HG03064 (cell line): Measurements from ENCODE around the gene CHD1.
"Not testable (repeated sequence)": the region's sequence is repeated elsewhere in the genome, so short reads cannot be mapped to it uniquely, and the experiment has no call there.

Experiments used
- ATAC-seq: cut with Tn5 transposase; IDR thresholded peaks from one replicate; pipeline ENCODE4 v1.9.1; 2021; ENCODE audit warnings: low read depth; ENCODE audit not compliant: unreplicated experiment

The CHD1 gene

DNA sequence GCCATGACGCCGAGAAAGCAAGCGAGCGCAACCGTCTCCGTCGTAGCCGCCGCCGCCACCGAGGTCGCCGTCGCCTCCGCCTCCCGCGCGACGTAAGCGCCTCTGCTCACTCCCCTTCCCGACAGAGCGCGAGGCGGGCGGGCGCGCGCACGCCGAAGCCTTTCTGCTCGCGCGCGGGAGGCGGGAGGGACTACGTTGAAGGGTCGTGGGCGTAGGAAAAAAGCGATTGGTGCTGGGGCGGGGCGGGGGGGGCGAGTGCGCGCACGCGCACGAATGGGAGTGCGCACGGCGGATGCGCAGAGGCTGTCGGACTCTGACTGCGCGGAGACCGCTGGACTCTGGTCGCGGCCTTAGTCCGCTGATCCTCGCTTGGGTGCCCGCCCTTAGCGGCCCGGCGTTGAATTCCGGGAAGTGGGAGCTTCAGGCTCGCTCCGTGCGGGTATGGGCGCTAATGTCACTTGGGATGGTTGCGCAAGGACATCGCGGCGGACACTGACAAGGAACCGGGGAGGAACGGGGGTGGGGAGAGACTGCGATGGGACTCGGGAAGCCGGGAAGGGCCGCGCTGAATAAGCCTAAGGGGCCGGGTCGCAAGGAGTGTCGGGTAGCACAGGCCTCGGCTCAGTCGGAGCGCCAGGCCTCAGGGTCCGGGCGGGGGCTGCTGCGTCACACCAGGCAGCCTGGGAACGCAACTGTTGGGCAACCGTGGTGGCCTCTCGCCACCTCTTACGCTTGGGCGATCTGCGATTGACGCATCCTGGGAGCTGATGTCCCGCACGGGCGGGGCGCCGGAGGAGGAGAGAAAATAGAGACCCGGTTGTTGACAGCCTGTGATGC, at the start of gene CHD1:
Gene CHD1 (minus strand): TSS at position 135 of the 837 bp plus-strand sequence. CDS start 2,621 bp downstream, outside the sequence.
- peak; percentile 58 for ATAC-seq

GRCh38 chr5:98978528-98978927, 49.7 kb upstream of the CHD1 start:
- no peak for ATAC-seq

- ATAC-seq, result no peak
Measured at GRCh38 chr5:98977723-98978122, 48.9 kb upstream of the CHD1 start.

- ATAC-seq, result peak; percentile 88
Measured at GRCh38 chr5:98975682-98976407, 47.0 kb upstream of the CHD1 start.

DNA sequence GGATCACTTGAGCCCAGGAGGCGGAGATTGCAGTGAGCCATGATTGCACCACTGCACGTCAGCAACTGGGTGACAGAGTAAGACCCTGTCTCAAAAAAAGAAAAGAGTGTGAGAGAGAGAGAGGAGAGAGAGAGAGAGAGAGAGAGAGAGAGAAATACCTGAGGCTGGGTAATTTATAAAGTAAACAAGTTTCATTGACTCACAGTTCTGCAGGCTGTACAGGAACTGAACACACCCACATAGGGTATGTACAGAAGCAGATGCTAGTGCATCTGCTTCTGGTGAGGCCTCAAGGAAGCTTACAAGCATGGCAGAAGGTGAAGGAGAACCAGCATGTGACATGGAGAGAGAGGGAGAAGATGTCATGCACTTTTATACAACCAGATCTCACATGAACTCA, 46.4 kb upstream of the CHD1 start:
- ATAC-seq, result no peak

DNA sequence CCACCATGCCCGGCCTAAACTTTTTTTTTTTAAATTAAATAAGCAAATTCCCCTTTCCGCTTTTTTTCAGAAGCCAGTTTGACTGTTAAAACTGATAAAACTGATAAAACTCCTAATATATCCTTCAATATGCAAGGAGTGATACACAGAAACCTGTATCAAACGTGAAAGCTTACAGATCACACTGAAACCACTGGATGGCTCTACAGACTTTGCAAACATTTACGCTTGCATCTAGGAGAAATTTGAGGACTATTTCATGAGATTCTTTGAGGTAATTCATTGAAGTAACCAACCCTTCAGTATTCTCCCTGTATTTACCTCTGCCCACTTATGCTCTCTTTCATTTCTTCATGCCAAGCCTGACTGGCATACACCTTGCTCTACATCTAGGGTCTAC, 40.6 kb upstream of the CHD1 start:
- ATAC-seq, result no peak

- no peak for ATAC-seq
Measured at GRCh38 chr5:98968056-98968564, 39.3 kb upstream of the CHD1 start.

GRCh38 chr5:98965226-98965625, 36.4 kb upstream of the CHD1 start:
- no peak for ATAC-seq

DNA sequence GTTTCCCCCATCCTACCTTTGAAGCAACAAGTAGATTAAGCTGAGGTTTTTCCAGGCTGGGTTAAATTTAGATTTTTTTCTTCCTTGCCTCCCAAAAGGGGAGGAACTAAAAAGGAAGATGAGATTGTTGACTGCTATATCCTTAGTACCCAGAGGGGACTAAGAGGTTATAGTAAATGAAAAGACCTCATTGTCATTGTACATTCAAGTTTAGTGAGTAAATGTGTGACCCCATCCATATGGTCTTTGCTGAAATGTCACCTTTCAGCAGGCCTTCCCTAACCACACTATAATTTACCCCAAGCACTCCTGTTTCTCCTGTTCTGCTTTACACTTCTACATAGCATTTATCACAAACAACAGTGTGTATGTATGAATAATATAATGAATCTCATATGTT, 35.8 kb upstream of the CHD1 start:
- no peak for ATAC-seq

DNA sequence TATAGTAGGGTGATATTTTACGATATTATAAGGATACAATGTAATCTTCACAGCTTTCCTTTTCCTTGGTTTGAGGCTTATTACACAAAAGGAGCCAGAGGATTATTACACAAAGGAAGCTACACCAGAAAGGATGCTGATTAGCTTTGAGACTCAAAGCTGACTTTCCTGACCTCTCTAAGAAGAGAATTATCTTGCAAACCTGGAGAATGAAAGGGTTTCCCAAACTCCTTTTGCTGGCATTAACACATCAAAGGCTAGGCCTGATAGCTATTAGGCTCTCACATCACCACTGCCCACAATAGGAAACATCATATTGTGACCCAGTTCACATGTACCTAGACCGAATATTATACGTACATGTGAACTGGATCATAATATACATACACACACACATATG, 34.2 kb upstream of the CHD1 start:
- ATAC-seq, result no peak

DNA sequence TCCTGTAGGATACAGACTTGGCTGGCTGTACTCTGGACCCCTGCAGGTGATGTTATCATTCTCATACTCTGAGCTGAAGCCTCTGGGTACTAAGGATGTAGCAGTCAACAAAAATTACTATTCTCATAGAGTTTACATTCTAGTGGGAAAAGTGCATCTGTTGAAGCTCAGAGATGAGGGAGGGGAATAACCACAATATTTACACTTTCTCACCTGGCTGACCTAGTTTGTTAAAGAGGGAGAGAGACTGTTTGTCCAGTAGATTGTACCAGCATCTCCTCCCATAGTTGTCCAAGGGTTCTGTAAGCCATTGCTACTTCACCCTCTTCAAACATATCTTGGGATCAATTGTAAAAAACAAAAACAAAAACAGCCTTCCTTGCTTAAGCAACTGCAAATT, 33.8 kb upstream of the CHD1 start:
- no peak for ATAC-seq

DNA sequence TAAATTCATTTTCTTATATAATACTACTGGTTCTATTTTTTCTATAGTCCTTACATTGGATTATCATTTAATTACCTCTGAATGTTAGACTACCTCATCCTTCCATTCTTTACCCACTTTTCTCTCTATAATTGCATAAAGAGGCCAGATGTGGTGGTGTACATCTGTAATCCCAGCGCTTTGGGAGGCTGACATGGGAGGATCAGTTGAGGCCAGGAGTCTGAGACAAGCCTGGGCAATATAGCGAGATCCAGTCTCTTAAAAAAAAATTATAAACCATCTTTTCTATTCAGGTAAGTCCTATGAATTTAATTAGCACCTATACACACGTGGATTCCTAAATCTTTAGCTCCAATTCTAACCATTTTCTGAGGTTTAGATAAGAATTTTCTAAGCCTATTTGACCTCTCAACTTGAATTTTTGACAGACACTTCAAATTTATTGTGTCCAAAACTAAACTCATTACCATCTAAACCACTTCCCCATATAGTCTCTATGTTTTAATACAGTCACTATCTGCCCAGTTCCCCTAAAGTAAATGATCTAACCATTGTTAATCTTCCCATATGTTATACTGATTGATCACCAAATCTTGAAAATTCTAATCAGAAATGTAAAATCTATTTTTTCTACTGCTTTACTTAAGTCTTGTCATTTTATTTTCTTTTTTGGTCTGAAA, 33.0 kb upstream of the CHD1 start:
- no peak for ATAC-seq

- no peak for ATAC-seq
Measured at GRCh38 chr5:98957307-98957706, 28.5 kb upstream of the CHD1 start.

- ATAC-seq, result not testable (repeated sequence)
Measured at GRCh38 chr5:98955888-98956287, 27.1 kb upstream of the CHD1 start.

- not testable (repeated sequence) for ATAC-seq
Measured at GRCh38 chr5:98955471-98955870, 26.7 kb upstream of the CHD1 start.

GRCh38 chr5:98954392-98955028, 25.7 kb upstream of the CHD1 start:
- ATAC-seq, result no peak

GRCh38 chr5:98942847-98943246, 14.0 kb upstream of the CHD1 start:
- ATAC-seq, result no peak

DNA sequence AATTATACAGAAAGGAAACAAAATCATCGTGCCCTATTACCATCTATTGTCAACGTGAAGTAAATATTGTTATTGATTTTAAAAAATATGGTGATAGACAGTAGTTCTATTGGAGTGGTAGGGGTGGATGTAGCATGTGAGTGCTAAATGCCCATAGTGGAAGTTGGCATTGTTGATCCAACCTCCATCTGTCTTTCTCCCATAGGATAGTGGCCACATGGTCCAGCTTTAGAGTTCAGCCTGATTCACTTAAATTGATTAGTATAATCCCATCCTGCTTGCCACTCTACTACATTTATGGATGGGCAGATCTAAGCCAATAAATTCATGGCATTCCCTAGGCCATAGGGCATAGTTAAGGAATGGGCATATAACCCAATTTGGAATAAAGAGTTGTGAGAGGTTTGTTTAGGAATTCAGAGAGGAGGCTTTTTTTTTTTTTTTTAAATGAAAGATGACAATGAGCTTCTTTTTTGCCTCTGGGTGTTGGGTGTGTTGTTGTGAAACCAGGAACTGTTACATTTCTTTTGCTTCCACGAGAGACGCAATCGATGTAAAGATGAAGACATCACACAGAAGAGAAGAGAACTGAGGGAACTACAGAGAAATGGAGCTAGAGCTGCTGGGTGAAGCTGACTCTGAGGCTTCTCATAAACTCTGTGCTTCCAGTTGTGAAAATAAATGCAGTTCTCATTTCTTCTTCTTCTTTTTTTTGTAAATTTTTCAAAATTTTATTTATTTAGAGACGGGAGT, 12.5 kb upstream of the CHD1 start:
- no peak for ATAC-seq

- ATAC-seq, result no peak
Measured at GRCh38 chr5:98940581-98940980, 11.8 kb upstream of the CHD1 start.

- no peak for ATAC-seq
Measured at GRCh38 chr5:98938464-98938863, 9.7 kb upstream of the CHD1 start.
